Dendritic cell treated with granulocyte-macrophage colony-stimulating factor and Interleukin-4, amounts not matched to agents 40 ng/mL and 50 ng/mL, for 4 days (primary cell): ENCODE results near the gene ULK2.

Experiments
- H3K27ac Mint-ChIP-seq: one replicate; pipeline ENCODE4 v1.8.0; 2022; ENCODE audit warnings: mild to moderate bottlenecking, mixed read lengths
- H3K27me3 Mint-ChIP-seq: one replicate; pipeline ENCODE4 v1.8.0; 2022; ENCODE audit warnings: mild to moderate bottlenecking, mixed read lengths
- H3K36me3 Mint-ChIP-seq: one replicate; pipeline ENCODE4 v1.8.0; 2022; ENCODE audit warnings: low read depth, mixed read lengths
- H3K4me1 Mint-ChIP-seq: one replicate; pipeline ENCODE4 v1.8.0; 2022; ENCODE audit warnings: low read depth, mixed read lengths
- H3K4me3 Mint-ChIP-seq: one replicate; pipeline ENCODE4 v1.8.0; 2022; ENCODE audit warnings: mild to moderate bottlenecking, moderate library complexity, mixed read lengths
- H3K9me3 Mint-ChIP-seq: one replicate; pipeline ENCODE4 v1.8.0; 2022; ENCODE audit warnings: mixed read lengths
- intact Hi-C: fragments of 100-400 bp; cut with micrococcal nuclease; formaldehyde crosslinking; loops from one replicate; pipeline ENCODE4 v1.15.0; 2022

The ULK2 gene

GRCh38 chr17:19805006-19805405 is 62.7 kb downstream of the ULK2 start:
- intact Hi-C loops, result no loop called here
- Mint-ChIP-seq H3K36me3 (peaks cover 79% of the 10 kb centered on the region), H3K27me3 (no peaks in the 10 kb centered on the region), H3K27ac (no peak overlapping the region), H3K4me1 (no peaks in the 10 kb centered on the region), H3K9me3 (no peaks in the 10 kb centered on the region), H3K4me3 (no peak overlapping the region)

GRCh38 chr17:19800571-19800970 is 67.2 kb downstream of the ULK2 start:
- Mint-ChIP-seq H3K9me3 (peaks cover 8% of the 10 kb centered on the region), H3K4me1 (no peaks in the 10 kb centered on the region), H3K27ac (no peak overlapping the region), H3K27me3 (no peaks in the 10 kb centered on the region), H3K4me3 (no peak overlapping the region), H3K36me3 (peaks cover 74% of the 10 kb centered on the region)
- intact Hi-C loops, result no loop called here

- Mint-ChIP-seq H3K9me3 (peaks cover 8% of the 10 kb centered on the region), H3K27ac (no peak overlapping the region), H3K4me3 (no peak overlapping the region), H3K4me1 (no peaks in the 10 kb centered on the region), H3K36me3 (peaks cover 75% of the 10 kb centered on the region), H3K27me3 (no peaks in the 10 kb centered on the region)
- intact Hi-C loops, result loop anchor here (10.0 kb wide), 1 partner anchor 45 kb away; no protein-coding TSS in a partner anchor
Observed at GRCh38 chr17:19799796-19800195, 67.9 kb downstream of the ULK2 start.

GRCh38 chr17:19796457-19796856 is 71.3 kb downstream of the ULK2 start:
- Mint-ChIP-seq H3K4me3 (no peak overlapping the region), H3K27me3 (no peaks in the 10 kb centered on the region), H3K4me1 (no peaks in the 10 kb centered on the region), H3K36me3 (peaks cover 95% of the 10 kb centered on the region), H3K9me3 (peaks cover 23% of the 10 kb centered on the region), H3K27ac (no peak overlapping the region)
- intact Hi-C loops, result loop anchor here (10.0 kb wide), 1 partner anchor 48 kb away; no protein-coding TSS in a partner anchor

GRCh38 chr17:19791918-19792550 is 75.7 kb downstream of the ULK2 start:
- Mint-ChIP-seq H3K36me3 (peaks cover 100% of the 10 kb centered on the region), H3K27ac (no peak overlapping the region), H3K4me3 (no peak overlapping the region), H3K9me3 (peaks cover 23% of the 10 kb centered on the region), H3K27me3 (no peaks in the 10 kb centered on the region), H3K4me1 (no peaks in the 10 kb centered on the region)
- intact Hi-C loops, result loop anchor here (5.0 to 10.0 kb wide), 2 partner anchors 53 to 140 kb away; no protein-coding TSS in a partner anchor

GRCh38 chr17:19787733-19788357 is 79.9 kb downstream of the ULK2 start:
- no peaks in the 10 kb centered on the region for H3K9me3 Mint-ChIP-seq
- H3K4me3 Mint-ChIP-seq, result no peak overlapping the region
- H3K36me3 Mint-ChIP-seq, result peaks cover 83% of the 10 kb centered on the region
- no peaks in the 10 kb centered on the region for H3K4me1 Mint-ChIP-seq
- intact Hi-C loops, result no loop called here
- H3K27ac Mint-ChIP-seq, result no peak overlapping the region
- no peaks in the 10 kb centered on the region for H3K27me3 Mint-ChIP-seq

GRCh38 chr17:19785854-19786253 is 81.9 kb downstream of the ULK2 start:
- Mint-ChIP-seq H3K9me3 (no peaks in the 10 kb centered on the region), H3K27me3 (no peaks in the 10 kb centered on the region), H3K36me3 (peaks cover 83% of the 10 kb centered on the region), H3K27ac (no peak overlapping the region), H3K4me3 (no peak overlapping the region), H3K4me1 (no peaks in the 10 kb centered on the region)
- intact Hi-C loops, result no loop called here

GRCh38 chr17:19781488-19782458 is 86.0 kb downstream of the ULK2 start:
- no peak overlapping the region for H3K27ac Mint-ChIP-seq
- H3K4me1 Mint-ChIP-seq, result no peaks in the 10 kb centered on the region
- no peak overlapping the region for H3K4me3 Mint-ChIP-seq
- no peaks in the 10 kb centered on the region for H3K27me3 Mint-ChIP-seq
- H3K36me3 Mint-ChIP-seq, result peaks cover 84% of the 10 kb centered on the region
- intact Hi-C loops, result no loop called here
- no peaks in the 10 kb centered on the region for H3K9me3 Mint-ChIP-seq

GRCh38 chr17:19780846-19781245 is 86.9 kb downstream of the ULK2 start:
- Mint-ChIP-seq H3K4me3 (no peak overlapping the region), H3K4me1 (no peaks in the 10 kb centered on the region), H3K9me3 (no peaks in the 10 kb centered on the region), H3K27me3 (no peaks in the 10 kb centered on the region), H3K27ac (no peak overlapping the region), H3K36me3 (peaks cover 85% of the 10 kb centered on the region)
- intact Hi-C loops, result no loop called here

GRCh38 chr17:19773534-19773933 is 94.2 kb downstream of the ULK2 start:
- Mint-ChIP-seq H3K9me3 (no peaks in the 10 kb centered on the region), H3K27ac (no peak overlapping the region), H3K4me1 (no peaks in the 10 kb centered on the region), H3K36me3 (peaks cover 81% of the 10 kb centered on the region), H3K27me3 (no peaks in the 10 kb centered on the region), H3K4me3 (no peak overlapping the region)
- intact Hi-C loops, result no loop called here

GRCh38 chr17:19771971-19772630 is 95.6 kb downstream of the ULK2 start:
- H3K27ac Mint-ChIP-seq, result no peak overlapping the region
- intact Hi-C loops, result no loop called here

GRCh38 chr17:19770985-19771735 is 96.6 kb downstream of the ULK2 start:
- H3K27me3 Mint-ChIP-seq, result peaks cover 5% of the 10 kb centered on the region
- no peaks in the 10 kb centered on the region for H3K9me3 Mint-ChIP-seq
- H3K4me3 Mint-ChIP-seq, result no peak overlapping the region
- intact Hi-C loops, result no loop called here
- peaks cover 5% of the 10 kb centered on the region for H3K4me1 Mint-ChIP-seq
- peaks cover 58% of the 10 kb centered on the region for H3K36me3 Mint-ChIP-seq
- H3K27ac Mint-ChIP-seq, result no peak overlapping the region

More at GRCh38 chr17:19771971-19772630, 95.6 kb downstream of the ULK2 start:
- Mint-ChIP-seq H3K36me3 (peaks cover 67% of the 10 kb centered on the region), H3K27me3 (peaks cover under 1% of the 10 kb centered on the region), H3K4me1 (no peaks in the 10 kb centered on the region), H3K9me3 (no peaks in the 10 kb centered on the region), H3K4me3 (no peak overlapping the region)
